Measurements from ENCODE around the gene LTBP4.
A peak's percentile ranks its signal among the peaks of the same experiment; 100 is the strongest.
"Not testable (repeated sequence)": the region's sequence is repeated elsewhere in the genome, so short reads cannot be mapped to it uniquely, and the experiment has no call there.

Gene LTBP4

DNA sequence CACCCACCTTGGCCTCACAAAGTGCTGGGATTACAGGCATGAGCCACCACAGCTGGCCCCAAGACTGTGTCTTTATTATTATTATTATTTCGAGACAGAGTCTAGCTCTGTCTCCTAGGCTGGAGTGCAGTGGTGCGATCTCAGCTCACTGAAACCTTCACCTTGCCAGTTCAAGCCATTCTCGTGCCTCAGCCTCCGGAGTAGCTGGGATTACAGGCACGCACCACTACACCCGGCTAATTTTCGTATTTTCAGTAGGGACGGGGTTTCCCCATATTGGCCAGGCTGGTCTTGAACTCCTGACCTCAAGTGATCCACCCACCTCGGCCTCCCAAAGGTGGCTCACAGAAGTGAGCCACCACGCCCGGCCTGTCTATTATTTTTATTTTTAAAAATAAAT lies 51.1 kb downstream of the LTBP4 start:
- H3K9me3 Mint-ChIP-seq; H3K4me3 Mint-ChIP-seq; intact Hi-C loops (cut with micrococcal nuclease): not testable (repeated sequence)

GRCh38 chr19:40655684-40656083 lies 54.5 kb downstream of the LTBP4 start:
- H3K27me3 Mint-ChIP-seq; H3K36me3 Mint-ChIP-seq (ENCODE audit: low read depth); H3K9me3 Mint-ChIP-seq; H3K4me1 Mint-ChIP-seq (ENCODE audit: low read depth); H3K27ac Mint-ChIP-seq; H3K4me3 Mint-ChIP-seq; intact Hi-C loops (cut with micrococcal nuclease): not testable (repeated sequence)

More for the DNA sequence above, 51.1 kb downstream of the LTBP4 start:
- not testable (repeated sequence) for H3K36me3 Mint-ChIP-seq (ENCODE audit: low read depth); H3K27ac Mint-ChIP-seq; H3K4me1 Mint-ChIP-seq (ENCODE audit: low read depth); H3K27me3 Mint-ChIP-seq

- Mint-ChIP-seq H3K4me3 (no peak overlapping the region), H3K27me3 (peaks cover 9% of the 10 kb centered on the region)
- intact Hi-C loops (cut with micrococcal nuclease): no loop called here
Observed at GRCh38 chr19:40658031-40658430, 56.9 kb downstream of the LTBP4 start.

DNA sequence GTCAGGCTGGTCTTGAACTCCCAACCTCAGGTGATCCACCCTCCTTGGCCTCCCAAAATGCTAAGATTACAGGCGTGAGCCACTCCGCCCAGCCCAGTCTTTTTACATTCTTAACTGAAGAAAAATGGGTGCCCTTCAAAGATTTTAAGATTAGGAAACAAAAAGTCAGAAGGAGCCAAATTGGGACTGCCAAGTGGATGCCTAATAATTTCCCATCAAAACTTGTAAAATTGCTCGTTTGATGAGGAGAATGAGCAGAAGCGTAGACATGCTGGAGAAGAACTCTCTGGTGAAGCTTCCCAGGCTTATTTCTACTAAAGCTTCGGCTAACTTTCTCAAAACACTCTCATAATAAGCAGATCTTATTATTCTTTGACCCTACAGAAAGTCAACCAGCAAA lies 57.9 kb downstream of the LTBP4 start:
- Mint-ChIP-seq H3K36me3 (ENCODE audit: low read depth) (no peaks in the 10 kb centered on the region), H3K9me3 (no peaks in the 10 kb centered on the region), H3K4me1 (ENCODE audit: low read depth) (peaks cover 21% of the 10 kb centered on the region), H3K27me3 (peaks cover 11% of the 10 kb centered on the region), H3K27ac (no peak overlapping the region), H3K4me3 (no peak overlapping the region)
- intact Hi-C loops (cut with micrococcal nuclease): no loop called here

More at GRCh38 chr19:40658031-40658430, 56.9 kb downstream of the LTBP4 start:
- H3K36me3 Mint-ChIP-seq (ENCODE audit: low read depth): no peaks in the 10 kb centered on the region
- peaks cover 10% of the 10 kb centered on the region for H3K4me1 Mint-ChIP-seq (ENCODE audit: low read depth)
- H3K27ac Mint-ChIP-seq: no peak overlapping the region
- no peaks in the 10 kb centered on the region for H3K9me3 Mint-ChIP-seq

DNA sequence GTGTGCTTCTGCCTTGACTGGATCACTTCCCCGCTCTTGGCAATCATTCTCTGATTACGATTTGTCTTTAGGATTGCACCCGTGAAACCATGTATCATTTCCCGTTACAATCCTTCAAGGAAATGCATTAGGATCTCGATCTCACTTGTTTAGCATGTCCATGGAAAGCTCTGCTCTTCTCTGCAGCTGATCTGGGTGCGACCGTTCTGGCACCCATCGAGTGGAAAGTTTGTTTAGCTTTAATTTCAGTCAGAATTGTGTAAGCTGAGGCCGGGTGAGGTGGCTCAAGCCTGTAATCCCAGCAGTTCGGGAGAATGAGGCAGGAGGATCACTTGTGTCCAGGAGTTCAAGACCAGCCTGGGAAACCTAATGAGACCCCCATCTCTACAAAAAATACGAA lies 58.4 kb downstream of the LTBP4 start:
- Mint-ChIP-seq H3K27me3 (peaks cover 11% of the 10 kb centered on the region), H3K36me3 (ENCODE audit: low read depth) (no peaks in the 10 kb centered on the region), H3K9me3 (no peaks in the 10 kb centered on the region), H3K4me3 (no peak overlapping the region), H3K27ac (no peak overlapping the region), H3K4me1 (ENCODE audit: low read depth) (peaks cover 21% of the 10 kb centered on the region)
- intact Hi-C loops (cut with micrococcal nuclease): no loop called here

DNA sequence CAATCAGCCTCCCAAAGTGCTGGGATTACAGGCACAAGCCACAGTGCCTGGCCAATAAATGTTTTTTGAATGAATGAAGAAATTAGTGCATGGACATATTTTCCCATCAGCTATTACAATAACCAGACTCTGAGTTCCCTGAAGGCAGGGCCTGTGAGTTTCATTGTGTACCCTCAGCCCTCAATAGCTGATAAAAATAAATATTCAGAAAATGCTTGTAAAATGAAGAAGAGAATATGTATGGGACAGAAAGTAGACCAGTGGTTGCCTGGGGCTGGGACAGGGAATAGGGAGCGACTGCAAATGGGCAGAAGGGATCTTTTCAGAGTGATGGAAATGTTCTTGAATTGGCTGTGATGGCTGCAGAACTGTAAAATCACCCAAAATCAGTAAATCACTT lies 60.4 kb downstream of the LTBP4 start:
- H3K4me1 Mint-ChIP-seq (ENCODE audit: low read depth): peaks cover 21% of the 10 kb centered on the region
- H3K9me3 Mint-ChIP-seq: no peaks in the 10 kb centered on the region
- H3K27me3 Mint-ChIP-seq: peaks cover 9% of the 10 kb centered on the region
- no peak overlapping the region for H3K4me3 Mint-ChIP-seq
- intact Hi-C loops (cut with micrococcal nuclease): loop anchor here (2.0 to 5.0 kb wide), 4 partner anchors 29 to 483 kb away; partner anchors contain the start of gene NUMBL
- peaks cover under 1% of the 10 kb centered on the region for H3K36me3 Mint-ChIP-seq (ENCODE audit: low read depth)
- no peak overlapping the region for H3K27ac Mint-ChIP-seq

- intact Hi-C loops (cut with micrococcal nuclease): loop anchor here (2.0 to 5.0 kb wide), 4 partner anchors 28 to 482 kb away; partner anchors contain the start of gene NUMBL
- Mint-ChIP-seq H3K4me3 (peak overlapping the region; percentile 81), H3K36me3 (ENCODE audit: low read depth) (peaks cover 14% of the 10 kb centered on the region), H3K27me3 (peaks cover 6% of the 10 kb centered on the region), H3K4me1 (ENCODE audit: low read depth) (peaks cover 21% of the 10 kb centered on the region), H3K27ac (peak overlapping the region; percentile 79), H3K9me3 (no peaks in the 10 kb centered on the region)
Observed at GRCh38 chr19:40662925-40663694, 61.9 kb downstream of the LTBP4 start.

DNA sequence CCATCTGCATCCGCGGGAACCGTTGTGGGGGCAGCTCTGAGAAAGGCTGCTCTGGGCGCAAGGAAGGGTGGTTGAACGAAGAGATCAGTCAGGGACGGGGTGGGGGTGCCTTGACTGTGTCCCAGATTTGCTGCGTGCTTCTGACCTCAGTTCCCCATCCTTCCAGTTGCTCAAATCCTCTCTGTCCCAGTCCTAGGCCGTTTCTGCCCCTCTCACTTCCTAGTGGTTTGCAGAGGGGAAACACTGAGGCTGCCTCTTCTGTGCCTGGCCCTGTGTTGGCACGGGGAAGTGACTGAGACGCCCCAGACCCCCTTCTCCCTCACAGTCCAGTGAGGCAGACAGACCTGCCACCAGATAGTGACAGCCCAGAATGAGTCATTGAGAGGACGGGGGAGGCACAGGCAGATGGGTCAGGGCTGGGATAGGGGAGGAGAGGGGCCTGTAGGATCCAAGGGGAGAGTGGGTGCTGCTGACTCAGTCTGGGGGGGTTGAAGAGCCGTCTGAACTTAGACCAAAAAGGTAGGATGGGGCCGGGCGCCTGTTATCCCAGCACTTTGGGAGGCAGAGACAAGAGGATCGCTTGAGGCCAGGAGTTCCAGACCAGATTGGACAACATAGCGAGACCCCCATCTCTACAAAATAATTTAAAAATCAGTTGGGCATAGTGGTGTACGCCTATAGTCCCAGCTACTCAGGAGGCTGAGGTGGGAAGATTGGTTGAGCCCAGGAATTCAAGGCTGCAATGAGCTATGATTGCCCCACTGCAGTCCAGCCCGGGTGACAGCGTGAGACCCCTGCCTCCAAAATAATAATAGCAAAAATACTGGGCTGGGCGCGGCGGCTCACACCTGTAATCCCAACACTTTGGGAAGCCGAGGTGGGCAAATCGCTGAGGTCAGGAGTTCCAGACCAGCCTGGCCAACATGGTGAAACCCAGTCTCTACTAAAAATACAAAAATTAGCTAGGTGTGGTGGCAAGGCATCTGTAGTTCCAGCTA lies 62.8 kb downstream of the LTBP4 start:
- no peaks in the 10 kb centered on the region for H3K9me3 Mint-ChIP-seq
- H3K36me3 Mint-ChIP-seq (ENCODE audit: low read depth): peaks cover 14% of the 10 kb centered on the region
- peak overlapping the region; percentile 79 for H3K27ac Mint-ChIP-seq
- H3K4me3 Mint-ChIP-seq: peak overlapping the region; percentile 81
- intact Hi-C loops (cut with micrococcal nuclease): loop anchor here (2.0 to 5.0 kb wide), 4 partner anchors 27 to 481 kb away; partner anchors contain the start of gene NUMBL
- peaks cover 21% of the 10 kb centered on the region for H3K4me1 Mint-ChIP-seq (ENCODE audit: low read depth)
- H3K27me3 Mint-ChIP-seq: peaks cover 6% of the 10 kb centered on the region

DNA sequence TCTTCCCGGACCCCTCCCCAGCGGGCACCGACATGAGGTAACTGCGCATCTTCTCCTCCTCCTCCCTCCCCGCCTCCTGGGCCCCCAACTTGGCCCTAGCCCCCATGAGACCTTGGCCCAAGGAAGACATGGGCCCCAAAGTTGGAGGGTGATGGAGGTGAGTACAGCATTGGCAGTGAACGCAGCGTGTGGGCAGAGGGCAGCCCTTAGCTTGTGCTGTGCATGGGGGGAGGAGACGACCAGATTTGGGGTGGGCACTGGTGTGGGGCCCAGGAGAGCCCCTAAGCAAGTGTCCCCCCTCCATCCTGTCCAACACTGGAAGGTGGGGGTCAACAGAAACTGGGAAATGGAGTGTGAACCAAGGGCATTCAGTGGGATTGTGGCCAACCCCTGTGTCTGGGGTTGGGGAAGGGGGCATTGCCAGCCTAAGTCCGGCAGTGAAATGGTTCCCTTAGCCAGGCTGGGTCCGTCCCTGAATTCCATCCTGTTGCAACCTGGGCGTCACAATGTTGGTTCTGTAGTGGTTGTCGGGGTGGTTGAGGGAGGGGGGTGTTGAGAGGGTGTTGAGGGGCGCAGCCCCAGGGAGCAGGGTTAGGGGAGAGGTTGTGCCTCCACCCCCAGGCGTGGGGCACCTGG lies 65.8 kb downstream of the LTBP4 start:
- intact Hi-C loops (cut with micrococcal nuclease): no loop called here
- Mint-ChIP-seq H3K36me3 (ENCODE audit: low read depth) (peaks cover 14% of the 10 kb centered on the region), H3K4me1 (ENCODE audit: low read depth) (peaks cover 21% of the 10 kb centered on the region), H3K9me3 (no peaks in the 10 kb centered on the region), H3K27me3 (peaks cover 2% of the 10 kb centered on the region), H3K4me3 (no peak overlapping the region), H3K27ac (no peak overlapping the region)

DNA sequence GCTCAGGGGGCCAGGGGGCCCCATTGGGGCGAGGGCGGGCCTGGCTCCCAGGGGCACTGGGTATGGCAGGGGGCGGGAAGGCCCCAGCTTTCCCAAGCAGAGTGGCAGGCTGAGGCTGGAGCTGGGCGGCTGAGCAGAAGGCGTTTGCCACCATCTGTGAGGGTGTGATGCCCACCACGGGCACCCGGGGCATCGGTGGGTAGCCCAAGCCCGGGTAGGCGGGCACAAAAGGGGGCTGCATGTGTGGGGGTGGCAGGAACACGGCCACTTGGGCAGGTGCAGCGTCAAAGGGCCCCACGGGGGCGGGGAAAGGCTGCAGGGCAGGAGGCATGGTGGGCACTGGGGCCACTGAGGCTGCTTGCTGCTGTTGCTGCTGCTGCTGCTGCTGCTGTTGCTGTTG lies 66.4 kb downstream of the LTBP4 start:
- H3K4me3 Mint-ChIP-seq: no peak overlapping the region
- no peak overlapping the region for H3K27ac Mint-ChIP-seq
- peaks cover 15% of the 10 kb centered on the region for H3K4me1 Mint-ChIP-seq (ENCODE audit: low read depth)
- H3K9me3 Mint-ChIP-seq: no peaks in the 10 kb centered on the region
- intact Hi-C loops (cut with micrococcal nuclease): no loop called here
- H3K36me3 Mint-ChIP-seq (ENCODE audit: low read depth): peaks cover 14% of the 10 kb centered on the region
- H3K27me3 Mint-ChIP-seq: peaks cover 2% of the 10 kb centered on the region

DNA sequence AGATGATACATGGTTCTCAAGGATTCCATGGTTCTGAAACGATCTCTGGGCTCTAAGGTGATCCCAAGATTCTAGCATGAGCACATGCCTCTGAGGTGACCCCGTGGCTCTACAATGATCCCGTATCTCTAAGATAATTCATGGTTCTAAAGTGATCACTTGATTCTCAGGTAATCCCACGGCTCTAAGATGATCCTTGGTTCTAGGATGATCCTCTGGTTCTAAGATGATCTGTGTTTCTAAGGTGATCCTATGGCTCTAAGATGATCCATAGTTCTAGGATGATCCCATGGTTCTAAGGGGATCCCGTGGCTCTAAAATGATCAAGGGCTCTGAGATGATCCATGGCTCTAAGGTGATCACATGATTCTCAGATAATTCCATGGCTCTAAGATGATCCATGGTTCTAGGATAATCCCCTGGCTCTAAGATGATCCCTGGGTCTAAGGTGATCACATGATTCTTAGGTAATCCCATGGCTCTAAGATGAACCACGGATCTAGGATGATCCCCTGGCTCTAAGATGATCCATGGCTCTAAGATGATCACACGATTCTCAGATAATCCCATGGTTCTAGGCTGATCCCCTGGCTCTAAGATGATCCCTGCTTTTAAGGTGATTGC lies 67.9 kb downstream of the LTBP4 start:
- intact Hi-C loops (cut with micrococcal nuclease): no loop called here
- Mint-ChIP-seq H3K27ac (no peak overlapping the region), H3K27me3 (no peaks in the 10 kb centered on the region), H3K4me3 (no peak overlapping the region), H3K9me3 (no peaks in the 10 kb centered on the region), H3K36me3 (ENCODE audit: low read depth) (peaks cover 14% of the 10 kb centered on the region), H3K4me1 (ENCODE audit: low read depth) (peaks cover under 1% of the 10 kb centered on the region)

- H3K27ac Mint-ChIP-seq: no peak overlapping the region
- no peaks in the 10 kb centered on the region for H3K27me3 Mint-ChIP-seq
- peaks cover 24% of the 10 kb centered on the region for H3K36me3 Mint-ChIP-seq (ENCODE audit: low read depth)
- H3K4me1 Mint-ChIP-seq (ENCODE audit: low read depth): no peaks in the 10 kb centered on the region
- intact Hi-C loops (cut with micrococcal nuclease): no loop called here
- no peaks in the 10 kb centered on the region for H3K9me3 Mint-ChIP-seq
- H3K4me3 Mint-ChIP-seq: no peak overlapping the region
Observed at GRCh38 chr19:40671404-40671803, 70.2 kb downstream of the LTBP4 start.

- no peak overlapping the region for H3K4me3 Mint-ChIP-seq
- H3K9me3 Mint-ChIP-seq: no peaks in the 10 kb centered on the region
- no peaks in the 10 kb centered on the region for H3K27me3 Mint-ChIP-seq
- H3K4me1 Mint-ChIP-seq (ENCODE audit: low read depth): no peaks in the 10 kb centered on the region
- H3K27ac Mint-ChIP-seq: no peak overlapping the region
- intact Hi-C loops (cut with micrococcal nuclease): no loop called here
- peaks cover 24% of the 10 kb centered on the region for H3K36me3 Mint-ChIP-seq (ENCODE audit: low read depth)
Observed at GRCh38 chr19:40672038-40672437, 70.9 kb downstream of the LTBP4 start.

Measured in dendritic cell treated with granulocyte-macrophage colony-stimulating factor and Interleukin-4, amounts not matched to agents 40 ng/mL and 50 ng/mL, for 4 days (primary cell).